NCI-H187 treated with DMSO at 0.1 percent for 48 hours (cell line): ENCODE results near the gene ASIC3.
"Not testable (repeated sequence)": the region's sequence is repeated elsewhere in the genome, so short reads cannot be mapped to it uniquely, and the experiment has no call there.

Experiments used
- DNase-seq: peaks from one replicate; lab custom pipeline; 2025; lab: John Stamatoyannopoulos, UW

ASIC3 gene

GRCh38 chr7:151013733-151014497, 34.4 kb upstream of the ASIC3 start:
- no peak for DNase-seq

- no peak for DNase-seq
Observed at GRCh38 chr7:151014950-151015349, 33.4 kb upstream of the ASIC3 start.

GRCh38 chr7:151015967-151016366, 32.4 kb upstream of the ASIC3 start:
- DNase-seq, result no peak

GRCh38 chr7:151016505-151016904, 31.8 kb upstream of the ASIC3 start:
- no peak for DNase-seq

- DNase-seq, result no peak
Observed at GRCh38 chr7:151016942-151017341, 31.4 kb upstream of the ASIC3 start.

- no peak for DNase-seq
Observed at GRCh38 chr7:151017370-151017952, 30.9 kb upstream of the ASIC3 start.

- no peak for DNase-seq
Observed at GRCh38 chr7:151017953-151018420, 30.3 kb upstream of the ASIC3 start.

GRCh38 chr7:151018421-151019129, 29.8 kb upstream of the ASIC3 start:
- DNase-seq, result no peak

- no peak for DNase-seq
Observed at GRCh38 chr7:151019130-151019447, 29.2 kb upstream of the ASIC3 start.

GRCh38 chr7:151020231-151020630, 28.1 kb upstream of the ASIC3 start:
- DNase-seq, result no peak

GRCh38 chr7:151023232-151023631, 25.1 kb upstream of the ASIC3 start:
- no peak for DNase-seq

GRCh38 chr7:151024435-151025056, 23.8 kb upstream of the ASIC3 start, which contains the start of gene ATG9B:
Gene ATG9B, minus strand, starts transcription at chr7:151024494. Its CDS starts 71 bp downstream, at chr7:151024423.
- no peak for DNase-seq

- no peak for DNase-seq
Observed at GRCh38 chr7:151025924-151026671, 22.2 kb upstream of the ASIC3 start.

GRCh38 chr7:151026771-151027727, 21.3 kb upstream of the ASIC3 start:
- DNase-seq, result not testable (repeated sequence)

- not testable (repeated sequence) for DNase-seq
Observed at GRCh38 chr7:151027728-151028130, 20.6 kb upstream of the ASIC3 start.

GRCh38 chr7:151028131-151028947, 20.0 kb upstream of the ASIC3 start, which contains the start of gene ABCB8:
Gene ABCB8, plus strand, starts transcription at chr7:151028450. Its CDS starts 66 bp downstream, at chr7:151028516.
- DNase-seq, result peak; percentile 98

GRCh38 chr7:151028948-151029501, 19.3 kb upstream of the ASIC3 start:
- DNase-seq, result no peak

- DNase-seq, result no peak
Observed at GRCh38 chr7:151031011-151031410, 17.3 kb upstream of the ASIC3 start.
